Glutamatergic neuron (in vitro differentiated cells): ENCODE measurements around the gene ITGB1BP1. TPM values are rescaled to one million over a fixed set of nuclear protein-coding genes. Genes with fewer than 3 reads are reported as not detected.

Source experiments
- DNase-seq: peaks from one replicate; pipeline ENCODE4 v3.0.0; 2022
- H3K27ac Mint-ChIP-seq: one replicate; pipeline ENCODE4 v1.8.0; 2020; ENCODE audit warnings: mild to moderate bottlenecking, mixed read lengths, inconsistent platforms; ENCODE audit not compliant: unreplicated experiment
- H3K27me3 Mint-ChIP-seq: one replicate; pipeline ENCODE4 v1.8.0; 2020; ENCODE audit warnings: mild to moderate bottlenecking, moderate library complexity, mixed read lengths, inconsistent platforms; ENCODE audit not compliant: unreplicated experiment
- H3K36me3 Mint-ChIP-seq: one replicate; pipeline ENCODE4 v1.8.0; 2020; ENCODE audit warnings: mild to moderate bottlenecking, mixed read lengths, inconsistent platforms; ENCODE audit not compliant: unreplicated experiment
- H3K4me1 Mint-ChIP-seq: one replicate; pipeline ENCODE4 v1.8.0; 2020; ENCODE audit warnings: mild to moderate bottlenecking, low read depth, mixed read lengths, inconsistent platforms; ENCODE audit not compliant: unreplicated experiment
- H3K4me3 Mint-ChIP-seq: one replicate; pipeline ENCODE4 v1.8.0; 2020; ENCODE audit warnings: mild to moderate bottlenecking, mixed read lengths, inconsistent platforms; ENCODE audit not compliant: unreplicated experiment
- H3K9me3 Mint-ChIP-seq: one replicate; pipeline ENCODE4 v1.8.0; 2020; ENCODE audit warnings: mild to moderate bottlenecking, moderate library complexity, mixed read lengths, inconsistent platforms; ENCODE audit not compliant: unreplicated experiment
- CTCF ChIP-seq: fragments of 200-600 bp; sonication (generic); IDR thresholded peaks from one replicate; pipeline ENCODE4 v1.5.0; 2021; ENCODE audit not compliant: partially characterized antibody, unreplicated experiment
- total RNA-seq: library from RNA; stranded (reverse); fragmentation: NEBNext Ultra II Directional; extraction: Animal tissue kit (Norgen Biotek cat#: 25700); gene quantifications from one replicate; pipeline ENCODE4 v1.2.1, GENCODE V29; 2021; ENCODE audit not compliant: unreplicated experiment

ITGB1BP1 gene
- total RNA-seq, 1 donor from 2014 or later: 62.7 TPM

GRCh38 chr2:9441556-9441955 is 18.2 kb upstream of the ITGB1BP1 start:
- Mint-ChIP-seq H3K27me3 (no peaks in the 10 kb centered on the region), H3K4me1 (no peaks in the 10 kb centered on the region), H3K4me3 (no peak overlapping the region), H3K9me3 (no peaks in the 10 kb centered on the region), H3K27ac (no peak overlapping the region), H3K36me3 (peaks cover 4% of the 10 kb centered on the region)
- no peak for TF ChIP-seq CTCF
- DNase-seq: no peak

- no peak for TF ChIP-seq CTCF
- Mint-ChIP-seq H3K27ac (no peak overlapping the region), H3K27me3 (no peaks in the 10 kb centered on the region), H3K4me3 (no peak overlapping the region), H3K4me1 (no peaks in the 10 kb centered on the region), H3K9me3 (no peaks in the 10 kb centered on the region), H3K36me3 (peaks cover 4% of the 10 kb centered on the region)
- DNase-seq: no peak
Observed at GRCh38 chr2:9440058-9440727, 16.9 kb upstream of the ITGB1BP1 start.

GRCh38 chr2:9439536-9439935 is 16.2 kb upstream of the ITGB1BP1 start:
- Mint-ChIP-seq H3K27me3 (no peaks in the 10 kb centered on the region), H3K4me3 (no peak overlapping the region), H3K4me1 (no peaks in the 10 kb centered on the region), H3K36me3 (peaks cover 4% of the 10 kb centered on the region), H3K27ac (no peak overlapping the region), H3K9me3 (no peaks in the 10 kb centered on the region)
- DNase-seq: no peak
- no peak for TF ChIP-seq CTCF

- no peak for DNase-seq
- Mint-ChIP-seq H3K9me3 (no peaks in the 10 kb centered on the region), H3K4me1 (no peaks in the 10 kb centered on the region), H3K4me3 (no peak overlapping the region), H3K27ac (no peak overlapping the region), H3K36me3 (peaks cover 4% of the 10 kb centered on the region), H3K27me3 (no peaks in the 10 kb centered on the region)
- TF ChIP-seq CTCF: no peak
Observed at GRCh38 chr2:9434489-9434888, 11.2 kb upstream of the ITGB1BP1 start.
